ENCODE results near the gene ARHGAP25. TPM values are rescaled to one million over a fixed set of nuclear protein-coding genes. Genes with fewer than 3 reads are reported as not detected.

Gene ARHGAP25
- total RNA-seq, 4 donors from 2014 or later: 4.9 to 82.5 (median 8.7) TPM

DNA sequence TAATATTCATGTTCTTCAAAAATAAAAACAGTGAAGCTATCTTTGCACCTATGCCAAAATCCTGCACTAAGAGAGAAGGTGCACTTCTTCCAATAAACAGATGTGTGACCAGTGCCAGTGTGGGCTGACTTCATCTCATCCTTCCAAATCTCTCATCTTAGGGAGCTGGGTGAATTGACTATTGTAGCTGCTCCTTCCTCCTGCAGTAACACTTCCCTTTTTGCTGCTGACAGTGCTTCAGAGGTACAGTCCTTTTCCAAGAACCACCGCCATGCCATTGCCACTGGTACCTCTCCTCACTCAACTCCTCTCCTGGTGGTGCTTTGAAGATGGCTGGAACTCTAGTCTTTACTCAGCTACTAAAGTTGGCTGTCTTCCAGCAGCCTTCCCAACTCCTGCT, 42.1 kb upstream of the ARHGAP25 start:
- no peaks in the 10 kb centered on the region for H3K9me3 ChIP-seq
- no peaks in the 10 kb centered on the region for H3K4me1 ChIP-seq
- no peaks in the 10 kb centered on the region for H3K36me3 ChIP-seq
- DNase-seq: no peak
- TF ChIP-seq, protein P1, sequence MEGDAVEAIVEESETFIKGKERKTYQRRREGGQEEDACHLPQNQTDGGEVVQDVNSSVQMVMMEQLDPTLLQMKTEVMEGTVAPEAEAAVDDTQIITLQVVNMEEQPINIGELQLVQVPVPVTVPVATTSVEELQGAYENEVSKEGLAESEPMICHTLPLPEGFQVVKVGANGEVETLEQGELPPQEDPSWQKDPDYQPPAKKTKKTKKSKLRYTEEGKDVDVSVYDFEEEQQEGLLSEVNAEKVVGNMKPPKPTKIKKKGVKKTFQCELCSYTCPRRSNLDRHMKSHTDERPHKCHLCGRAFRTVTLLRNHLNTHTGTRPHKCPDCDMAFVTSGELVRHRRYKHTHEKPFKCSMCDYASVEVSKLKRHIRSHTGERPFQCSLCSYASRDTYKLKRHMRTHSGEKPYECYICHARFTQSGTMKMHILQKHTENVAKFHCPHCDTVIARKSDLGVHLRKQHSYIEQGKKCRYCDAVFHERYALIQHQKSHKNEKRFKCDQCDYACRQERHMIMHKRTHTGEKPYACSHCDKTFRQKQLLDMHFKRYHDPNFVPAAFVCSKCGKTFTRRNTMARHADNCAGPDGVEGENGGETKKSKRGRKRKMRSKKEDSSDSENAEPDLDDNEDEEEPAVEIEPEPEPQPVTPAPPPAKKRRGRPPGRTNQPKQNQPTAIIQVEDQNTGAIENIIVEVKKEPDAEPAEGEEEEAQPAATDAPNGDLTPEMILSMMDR (IDR thresholded peaks at IDR 0.05): no peak
- no peak for TF ChIP-seq POLR2A (IDR thresholded peaks at IDR 0.05)
- H3K27me3 ChIP-seq: no peaks in the 10 kb centered on the region
- H3K27ac ChIP-seq: no peak overlapping the region
- no peak overlapping the region for H3K4me3 ChIP-seq

DNA sequence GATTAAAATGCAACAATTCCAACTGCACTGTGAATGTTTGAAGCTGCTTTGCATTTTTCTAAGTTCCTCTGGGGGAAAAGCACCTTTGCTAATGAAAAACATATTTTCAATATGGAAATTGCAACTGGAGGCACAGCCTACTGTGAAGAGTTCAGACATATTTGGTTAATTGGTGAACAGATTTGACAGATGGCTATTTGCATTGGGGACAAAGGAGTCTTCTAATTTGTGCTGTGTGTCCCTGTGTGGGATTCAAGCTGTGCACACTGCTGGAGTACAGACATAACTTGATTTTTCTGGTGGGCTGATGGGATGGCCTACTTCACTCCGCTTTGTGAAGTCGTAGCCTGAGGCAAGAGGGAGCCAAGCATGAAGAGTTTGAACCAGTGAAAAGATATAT, 40.7 kb upstream of the ARHGAP25 start:
- Histone ChIP-seq H3K36me3 (no peaks in the 10 kb centered on the region), H3K27ac (no peak overlapping the region), H3K4me3 (no peak overlapping the region), H3K27me3 (no peaks in the 10 kb centered on the region), H3K4me1 (no peaks in the 10 kb centered on the region), H3K9me3 (no peaks in the 10 kb centered on the region)
- no peak for TF ChIP-seq POLR2A (IDR thresholded peaks at IDR 0.05)
- TF ChIP-seq, protein P1 (IDR thresholded peaks at IDR 0.05): no peak
- DNase-seq: no peak

DNA sequence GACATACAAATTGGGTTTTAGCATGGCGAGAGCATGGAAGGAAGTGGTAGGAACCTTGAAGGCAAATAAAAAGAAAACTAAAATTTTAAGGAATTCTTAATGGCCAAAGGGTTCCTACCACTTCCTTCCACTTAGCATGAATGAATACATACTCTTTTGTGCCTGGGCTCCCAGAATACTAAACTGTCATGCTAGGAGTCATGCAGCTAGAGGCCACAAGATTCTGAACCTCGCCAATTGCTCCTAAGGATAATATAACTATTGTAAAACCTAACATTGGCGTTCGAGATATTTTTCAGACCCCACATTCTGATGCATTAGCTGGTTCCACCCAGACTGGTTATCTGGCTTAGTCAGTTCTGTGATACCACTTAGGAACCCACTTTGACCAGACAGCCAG, 38.6 kb upstream of the ARHGAP25 start:
- DNase-seq: no peak

DNA sequence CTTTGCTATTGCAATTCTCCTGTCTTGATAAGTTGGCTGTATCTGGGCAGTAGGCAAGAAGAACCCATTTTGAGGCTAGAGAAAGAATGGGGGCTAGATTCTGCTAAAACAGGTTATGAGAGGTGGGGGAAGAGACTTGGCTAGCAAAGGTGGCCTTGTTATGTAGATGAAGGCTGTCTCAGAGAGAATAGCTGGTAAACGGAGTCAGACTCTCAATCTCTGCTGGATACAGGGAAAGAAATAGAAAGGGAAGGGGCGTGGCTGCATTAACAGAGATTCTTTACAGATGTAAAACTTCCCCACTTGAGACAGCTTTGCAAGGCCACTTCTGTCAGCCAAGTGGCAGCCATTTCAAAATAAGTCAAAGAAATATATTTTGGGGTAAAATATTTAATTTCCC, 38.1 kb upstream of the ARHGAP25 start:
- TF ChIP-seq, protein P1 (IDR thresholded peaks at IDR 0.05): no peak
- no peak for TF ChIP-seq POLR2A (IDR thresholded peaks at IDR 0.05)
- H3K27me3 ChIP-seq: no peaks in the 10 kb centered on the region
- no peaks in the 10 kb centered on the region for H3K9me3 ChIP-seq
- H3K4me1 ChIP-seq: no peaks in the 10 kb centered on the region
- H3K27ac ChIP-seq: no peak overlapping the region
- no peaks in the 10 kb centered on the region for H3K36me3 ChIP-seq
- no peak for DNase-seq
- no peak overlapping the region for H3K4me3 ChIP-seq

More for the DNA sequence above, 38.6 kb upstream of the ARHGAP25 start:
- TF ChIP-seq, protein P1 (IDR thresholded peaks at IDR 0.05): no peak
- TF ChIP-seq POLR2A (IDR thresholded peaks at IDR 0.05): no peak
- Histone ChIP-seq H3K36me3 (no peaks in the 10 kb centered on the region), H3K4me3 (no peak overlapping the region), H3K9me3 (no peaks in the 10 kb centered on the region), H3K4me1 (no peaks in the 10 kb centered on the region), H3K27me3 (no peaks in the 10 kb centered on the region), H3K27ac (no peak overlapping the region)

DNA sequence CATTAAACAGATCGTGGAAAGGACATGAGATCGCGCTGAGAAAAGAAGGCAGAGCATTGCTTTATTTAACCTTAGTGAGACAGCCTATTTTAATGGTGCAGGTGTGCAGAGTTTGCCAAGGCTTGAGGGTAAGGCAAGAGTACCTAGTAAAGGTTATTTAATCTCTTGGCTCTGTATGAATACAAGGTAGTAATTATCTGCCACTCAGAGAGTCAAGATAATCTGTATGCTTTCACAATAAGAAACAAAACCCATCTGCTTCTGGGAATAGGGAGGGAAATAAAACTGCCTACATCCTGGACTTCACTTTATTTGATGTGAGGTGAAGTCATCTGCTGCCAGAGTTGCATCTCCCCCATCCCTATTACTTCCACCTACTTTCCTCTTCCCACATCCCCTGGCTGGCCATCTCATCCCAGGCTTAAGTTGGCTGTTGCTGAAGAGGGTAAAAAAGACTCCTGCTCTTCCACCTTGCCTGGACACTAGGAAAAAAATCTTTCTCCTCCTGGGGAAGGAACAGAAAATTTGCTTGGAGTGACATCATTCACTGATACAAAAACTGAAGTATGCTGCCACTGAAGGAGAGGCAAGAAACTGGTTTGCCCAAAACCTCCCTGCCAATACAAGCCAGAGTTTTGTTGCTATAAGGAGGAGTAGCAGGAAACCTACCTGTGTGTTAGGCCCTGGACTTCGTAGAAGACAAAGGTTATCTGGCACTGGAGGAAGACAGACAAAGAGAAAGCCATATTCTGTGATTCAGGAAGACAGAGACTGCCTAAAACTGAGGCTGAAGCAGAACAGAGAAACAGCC, 35.8 kb upstream of the ARHGAP25 start:
- H3K36me3 ChIP-seq: no peaks in the 10 kb centered on the region

More for the DNA sequence above, 35.8 kb upstream of the ARHGAP25 start:
- Histone ChIP-seq H3K4me3 (no peak overlapping the region), H3K9me3 (no peaks in the 10 kb centered on the region), H3K27ac (no peak overlapping the region), H3K27me3 (no peaks in the 10 kb centered on the region), H3K4me1 (no peaks in the 10 kb centered on the region)
- no peak for DNase-seq
- TF ChIP-seq POLR2A (IDR thresholded peaks at IDR 0.05): no peak
- TF ChIP-seq, protein P1 (IDR thresholded peaks at IDR 0.05): no peak
